ENCODE measurements around the gene FAM209B. TPM values are rescaled to one million over a fixed set of nuclear protein-coding genes. Genes with fewer than 3 reads are reported as not detected.

FAM209B gene
- total RNA-seq, 1 donor from 2014 or later = 0.47 TPM

- intact Hi-C loops (cut with micrococcal nuclease) = no loop called here
Measured at GRCh38 chr20:56573986-56574385, 40.9 kb downstream of the FAM209B start.

GRCh38 chr20:56574531-56575142 is 41.6 kb downstream of the FAM209B start:
- Histone ChIP-seq H3K9me3 (replicated peaks) (no peaks in the 10 kb centered on the region), H3K36me3 (no peaks in the 10 kb centered on the region), H3K27me3 (ENCODE audit: low read depth) (peaks cover 14% of the 10 kb centered on the region), H3K4me3 (no peak overlapping the region), H3K4me1 (no peaks in the 10 kb centered on the region), H3K27ac (replicated peaks) (no peak overlapping the region)
- TF ChIP-seq CTCF (IDR thresholded peaks at IDR 0.05; ENCODE audit: borderline replicate concordance) = no peak
- no peak for DNase-seq
- intact Hi-C loops (cut with micrococcal nuclease) = no loop called here

More at GRCh38 chr20:56573986-56574385, 40.9 kb downstream of the FAM209B start:
- Histone ChIP-seq H3K27ac (replicated peaks) (no peak overlapping the region), H3K27me3 (ENCODE audit: low read depth) (peaks cover 7% of the 10 kb centered on the region), H3K4me3 (no peak overlapping the region), H3K9me3 (replicated peaks) (no peaks in the 10 kb centered on the region), H3K4me1 (no peaks in the 10 kb centered on the region), H3K36me3 (no peaks in the 10 kb centered on the region)
- DNase-seq = no peak
- TF ChIP-seq CTCF (IDR thresholded peaks at IDR 0.05; ENCODE audit: borderline replicate concordance) = no peak

GRCh38 chr20:56575157-56575556 is 42.1 kb downstream of the FAM209B start:
- no peak for DNase-seq
- Histone ChIP-seq H3K4me3 (no peak overlapping the region), H3K36me3 (no peaks in the 10 kb centered on the region), H3K27me3 (ENCODE audit: low read depth) (peaks cover 19% of the 10 kb centered on the region), H3K27ac (replicated peaks) (no peak overlapping the region), H3K9me3 (replicated peaks) (no peaks in the 10 kb centered on the region), H3K4me1 (no peaks in the 10 kb centered on the region)
- intact Hi-C loops (cut with micrococcal nuclease) = no loop called here
- TF ChIP-seq CTCF (IDR thresholded peaks at IDR 0.05; ENCODE audit: borderline replicate concordance) = no peak

GRCh38 chr20:56575961-56576360 is 42.9 kb downstream of the FAM209B start:
- TF ChIP-seq CTCF (IDR thresholded peaks at IDR 0.05; ENCODE audit: borderline replicate concordance) = no peak
- no peaks in the 10 kb centered on the region for H3K9me3 ChIP-seq (replicated peaks)
- no peaks in the 10 kb centered on the region for H3K36me3 ChIP-seq
- intact Hi-C loops (cut with micrococcal nuclease) = no loop called here
- DNase-seq = no peak
- H3K4me3 ChIP-seq = no peak overlapping the region
- peaks cover 27% of the 10 kb centered on the region for H3K27me3 ChIP-seq (ENCODE audit: low read depth)
- no peak overlapping the region for H3K27ac ChIP-seq (replicated peaks)
- H3K4me1 ChIP-seq = no peaks in the 10 kb centered on the region

GRCh38 chr20:56579301-56579710 is 46.3 kb downstream of the FAM209B start:
- intact Hi-C loops (cut with micrococcal nuclease) = no loop called here
- TF ChIP-seq CTCF (IDR thresholded peaks at IDR 0.05; ENCODE audit: borderline replicate concordance) = no peak

More at GRCh38 chr20:56579301-56579710, 46.3 kb downstream of the FAM209B start:
- peaks cover 48% of the 10 kb centered on the region for H3K27me3 ChIP-seq (ENCODE audit: low read depth)
- DNase-seq = no peak
- no peak overlapping the region for H3K4me3 ChIP-seq
- no peaks in the 10 kb centered on the region for H3K36me3 ChIP-seq
- no peaks in the 10 kb centered on the region for H3K9me3 ChIP-seq (replicated peaks)
- H3K27ac ChIP-seq (replicated peaks) = no peak overlapping the region
- H3K4me1 ChIP-seq = no peaks in the 10 kb centered on the region
